Stimulated activated CD4-positive, alpha-beta T cell treated with anti-CD3 and anti-CD28 coated beads, Interleukin-15, amount 100 ng/mL, for 1 hour (primary cell): ENCODE results near the gene BIRC5.
"Not testable (repeated sequence)": the region's sequence is repeated elsewhere in the genome, so short reads cannot be mapped to it uniquely, and the experiment has no call there.

Source experiments
- DNase-seq, 2 donors: peaks; one replicate each; pipeline ENCODE4 v3.0.0-alpha.2; 2020; ENCODE audit warnings: low read depth in 1 of 2, low spot score in 1 of 2

Gene BIRC5

GRCh38 chr17:78224231-78225087 is 10.4 kb downstream of the BIRC5 start:
- DNase-seq, result no peak

GRCh38 chr17:78225088-78225865 is 11.2 kb downstream of the BIRC5 start:
- DNase-seq, result no peak

GRCh38 chr17:78226055-78226758 is 12.2 kb downstream of the BIRC5 start:
- no peak for DNase-seq

GRCh38 chr17:78226759-78227454 is 12.9 kb downstream of the BIRC5 start:
- no peak for DNase-seq

- DNase-seq, result no peak
Measured at GRCh38 chr17:78227455-78227916, 13.4 kb downstream of the BIRC5 start.

- no peak for DNase-seq
Measured at GRCh38 chr17:78228176-78228575, 14.1 kb downstream of the BIRC5 start.

GRCh38 chr17:78230252-78230962 is 16.4 kb downstream of the BIRC5 start:
- no peak for DNase-seq

- DNase-seq, result no peak
Measured at GRCh38 chr17:78230996-78231935, 17.2 kb downstream of the BIRC5 start, which contains the start of gene TMEM235. TMEM235 (plus strand) TSS chr17:78231631; CDS start chr17:78232024, 393 bp downstream.

GRCh38 chr17:78231991-78232858 is 18.2 kb downstream of the BIRC5 start:
- no peak for DNase-seq

- no peak for DNase-seq
Measured at GRCh38 chr17:78232859-78233173, 18.8 kb downstream of the BIRC5 start.

- no peak for DNase-seq
Measured at GRCh38 chr17:78233678-78234077, 19.6 kb downstream of the BIRC5 start.

- no peak for DNase-seq
Measured at GRCh38 chr17:78234261-78234865, 20.3 kb downstream of the BIRC5 start.

GRCh38 chr17:78235022-78235421 is 21.0 kb downstream of the BIRC5 start:
- DNase-seq, result not testable (repeated sequence)

GRCh38 chr17:78235885-78236284 is 21.8 kb downstream of the BIRC5 start:
- DNase-seq, result no peak

GRCh38 chr17:78236362-78237127 is 22.5 kb downstream of the BIRC5 start:
- no peak for DNase-seq

- no peak for DNase-seq
Measured at GRCh38 chr17:78237401-78238012, 23.5 kb downstream of the BIRC5 start.
